Measurements from ENCODE around the gene MRPL43.
A peak's percentile ranks its signal among the peaks of the same experiment; 100 is the strongest.

Gene MRPL43

GRCh38 chr10:101000915-101001658, 13.8 kb upstream of the MRPL43 start:
- no peak for DNase-seq

GRCh38 chr10:101000127-101000914, 13.0 kb upstream of the MRPL43 start:
- DNase-seq: no peak

GRCh38 chr10:100999742-101000126, 12.4 kb upstream of the MRPL43 start, which contains the start of gene LZTS2:
Gene LZTS2 (plus strand): TSS chr10:100999808. CDS start chr10:101002539, 2,731 bp downstream.
- no peak for DNase-seq

GRCh38 chr10:100998991-100999741, 11.9 kb upstream of the MRPL43 start:
- DNase-seq: no peak

- peak; percentile 78 for DNase-seq
Observed at GRCh38 chr10:100998183-100998990, 11.1 kb upstream of the MRPL43 start.

- peak; percentile 35 for DNase-seq
Observed at GRCh38 chr10:100997360-100998182, 10.3 kb upstream of the MRPL43 start.

GRCh38 chr10:100996678-100997359, 9.5 kb upstream of the MRPL43 start:
- no peak for DNase-seq

- DNase-seq: no peak
Observed at GRCh38 chr10:100995181-100995580, 7.9 kb upstream of the MRPL43 start.

GRCh38 chr10:100993986-100994708, 6.8 kb upstream of the MRPL43 start:
- no peak for DNase-seq

- no peak for DNase-seq
Observed at GRCh38 chr10:100989088-100989487, 1.8 kb upstream of the MRPL43 start.

- DNase-seq: no peak
Observed at GRCh38 chr10:100988166-100988565, 869 bp upstream of the MRPL43 start.

- DNase-seq: no peak
Observed at GRCh38 chr10:100987685-100988049, 370 bp upstream of the MRPL43 start.

- DNase-seq: no peak
Observed at GRCh38 chr10:100986623-100986951, 710 bp downstream of the MRPL43 start.

GRCh38 chr10:100985336-100985735, 2.0 kb downstream of the MRPL43 start:
- DNase-seq: no peak

- DNase-seq: no peak
Observed at GRCh38 chr10:100984672-100985177, 2.6 kb downstream of the MRPL43 start.

GRCh38 chr10:100983868-100984671, 3.2 kb downstream of the MRPL43 start:
- no peak for DNase-seq

- no peak for DNase-seq
Observed at GRCh38 chr10:100982916-100983830, 4.1 kb downstream of the MRPL43 start.

- DNase-seq: no peak
Observed at GRCh38 chr10:100981178-100981772, 6.0 kb downstream of the MRPL43 start.
